ENCODE results near the gene C1QL4. TPM values are rescaled to one million over a fixed set of nuclear protein-coding genes. Genes with fewer than 3 reads are reported as not detected.

Gene C1QL4
- total and polyA plus RNA-seq, 2 donors (not counting 1 experiment from before 2014, with no cell fraction given) = not detected

GRCh38 chr12:49345825-49346658 is 9.1 kb upstream of the C1QL4 start:
- peak overlapping the region; percentile 80 for H3K4me2 ChIP-seq (replicated peaks; ENCODE audit: low read depth, low read length, poor library complexity, severe bottlenecking)
- intact Hi-C loops (cut with micrococcal nuclease) = loop anchor here (10.0 kb wide), 2 partner anchors 251 to 499 kb away; partner anchors contain the start of genes BCDIN3D and DHH
- H3K9me3 ChIP-seq (ENCODE audit: control extremely low read depth in 1 of 3, control insufficient read depth in 2 of 3, insufficient read depth in 1 of 3, low read length in 2 of 3) = peaks cover 0 to 35% (median 0%) of the 10 kb centered on the region in 3 donors
- peaks cover 47% of the 10 kb centered on the region for H3K27me3 Mint-ChIP-seq
- 2% methylated on average over 57 of the region's 61 CpGs for WGBS (ENCODE audit: insufficient coverage)
- no peaks in the 10 kb centered on the region for H3K36me3 ChIP-seq (replicated peaks in 1 of 2; ENCODE audit: control extremely low read depth in 1 of 2, control insufficient read depth in 1 of 2, extremely low read depth in 1 of 2, insufficient read depth in 2 of 2, low read length in 1 of 2)
- peak overlapping the region in 4 of 5 experiments; percentile 31 to 61 (median 44) for H3K4me3 ChIP-seq (ENCODE audit: control extremely low read depth in 1 of 5, extremely low read depth in 1 of 5, insufficient read depth in 1 of 5, low read depth in 2 of 5, low read length in 4 of 5)
- no peak overlapping the region for H3K27ac Mint-ChIP-seq
- peaks cover 65 to 67% of the 10 kb centered on the region in 2 donors for H3K4me1 ChIP-seq (ENCODE audit: control insufficient read depth in 2 of 2, insufficient read depth in 2 of 2, low read length in 2 of 2)
- H3K27me3 ChIP-seq (replicated peaks in 1 of 4; ENCODE audit: control extremely low read depth in 1 of 4, control insufficient read depth in 3 of 4, insufficient read depth in 4 of 4, low read length in 3 of 4) = peaks cover 0 to 89% (median 62%) of the 10 kb centered on the region in 4 experiments
- peak overlapping the region; percentile 39 for H3K9ac ChIP-seq (ENCODE audit: low read length)
- H3K27ac ChIP-seq (ENCODE audit: low read length in 2 of 2) = no peak overlapping the region
- peak overlapping the region; percentile 90 for H3K4me3 Mint-ChIP-seq
- H3K9me3 Mint-ChIP-seq (ENCODE audit: insufficient read depth) = no peaks in the 10 kb centered on the region
- POLR2A ChIA-PET = interaction anchor here (1.5 to 2.0 kb wide), 2 partner anchors 21 to 23 kb away, joined by 8 to 9 read pairs; partner anchors contain the start of genes SPATS2 and TROAP
- H2AFZ ChIP-seq (ENCODE audit: insufficient read depth, low read depth, low read length, poor library complexity, severe bottlenecking) = peak overlapping the region; percentile 53
- TF ChIP-seq EZH2 (IDR thresholded peaks at IDR 0.05; ENCODE audit: borderline replicate concordance, insufficient read depth, low read depth, low read length, poor library complexity, severe bottlenecking) (peak; percentile 87), CTCF (IDR thresholded peaks at IDR 0.05) (no peak)
- DNase-seq (peak; percentile 51), ATAC-seq (ENCODE audit: low read depth) (no peak)
- no peaks in the 10 kb centered on the region for H3K79me2 ChIP-seq (ENCODE audit: control insufficient read depth, insufficient read depth, low read length)
- H3K4me1 Mint-ChIP-seq = peaks cover 59% of the 10 kb centered on the region
- CTCF ChIA-PET = interaction anchor here (1.1 to 22.4 kb wide), 9 partner anchors 11 to 192 kb away, joined by 3 to 729 read pairs (median 30); partner anchors contain the start of genes C1QL4, KCNH3, PRPH and SPATS2
- peaks cover 24% of the 10 kb centered on the region for H4K20me1 ChIP-seq (ENCODE audit: control insufficient read depth, insufficient read depth, low read length, poor library complexity, severe bottlenecking)
